HFFc6 (cell line): Measurements from ENCODE around the gene PLXNA4. TPM values are rescaled to one million over a fixed set of nuclear protein-coding genes. Genes with fewer than 3 reads are reported as not detected.

ENCODE experiments used
- DNase-seq: peaks from one replicate; pipeline ENCODE4 v3.0.0-alpha.2; 2018
- H3K27ac Mint-ChIP-seq: 2 replicates; pipeline ENCODE4 v1.8.0; 2020; ENCODE audit warnings: mild to moderate bottlenecking, mixed read lengths
- H3K27me3 Mint-ChIP-seq: 2 replicates; pipeline ENCODE4 v1.8.0; 2021; ENCODE audit warnings: mild to moderate bottlenecking, moderate library complexity, mixed read lengths; ENCODE audit not compliant: insufficient read depth
- H3K36me3 Mint-ChIP-seq: 2 replicates; pipeline ENCODE4 v1.8.0; 2021; ENCODE audit warnings: low read depth, mixed read lengths
- H3K4me1 Mint-ChIP-seq: 2 replicates; pipeline ENCODE4 v1.8.0; 2020; ENCODE audit warnings: low read depth, mixed read lengths
- H3K4me3 Mint-ChIP-seq: 2 replicates; pipeline ENCODE4 v1.8.0; 2020; ENCODE audit warnings: mild to moderate bottlenecking, moderate library complexity, mixed read lengths
- H3K9me3 Mint-ChIP-seq: 2 replicates; pipeline ENCODE4 v1.8.0; 2020; ENCODE audit warnings: mild to moderate bottlenecking, mixed read lengths
- CTCF ChIP-seq: fragments of 200-600 bp; sonication (generic); IDR thresholded peaks from 2 replicates; pipeline ENCODE4 v1.5.0; 2021; ENCODE audit warnings: antibody characterized with exemption, mild to moderate bottlenecking
- total RNA-seq, 6 experiments: library from RNA; stranded (reverse); fragmentation: NEBNext Ultra II Directional; extraction: Animal tissue kit (Norgen Biotek cat#: 25700); gene quantifications; 2 replicates in 1 of 6; 3 replicates in 5 of 6; pipeline ENCODE4 v1.2.3, GENCODE V29; 2021

Gene PLXNA4
- total RNA-seq, 6 experiments from 2014 or later = 0.02 to 0.14 (median 0.05) TPM; not detected in 2

- Mint-ChIP-seq H3K9me3 (no peaks in the 10 kb centered on the region), H3K27me3 (peaks cover 25% of the 10 kb centered on the region), H3K27ac (no peak overlapping the region), H3K36me3 (no peaks in the 10 kb centered on the region), H3K4me3 (no peak overlapping the region), H3K4me1 (no peaks in the 10 kb centered on the region)
- no peak for DNase-seq
- no peak for TF ChIP-seq CTCF
Measured at GRCh38 chr7:132383962-132384361, 192.3 kb downstream of the PLXNA4 start.

GRCh38 chr7:132381742-132382472 lies 194.4 kb downstream of the PLXNA4 start:
- Mint-ChIP-seq H3K9me3 (no peaks in the 10 kb centered on the region), H3K27ac (no peak overlapping the region), H3K4me3 (no peak overlapping the region), H3K36me3 (no peaks in the 10 kb centered on the region), H3K27me3 (peaks cover 17% of the 10 kb centered on the region), H3K4me1 (no peaks in the 10 kb centered on the region)
- no peak for DNase-seq
- no peak for TF ChIP-seq CTCF

GRCh38 chr7:132380059-132380458 lies 196.2 kb downstream of the PLXNA4 start:
- no peak for TF ChIP-seq CTCF
- Mint-ChIP-seq H3K9me3 (no peaks in the 10 kb centered on the region), H3K27ac (no peak overlapping the region), H3K36me3 (no peaks in the 10 kb centered on the region), H3K4me1 (no peaks in the 10 kb centered on the region), H3K4me3 (no peak overlapping the region), H3K27me3 (peaks cover 33% of the 10 kb centered on the region)
- DNase-seq = no peak

- Mint-ChIP-seq H3K4me1 (no peaks in the 10 kb centered on the region), H3K27ac (no peak overlapping the region), H3K9me3 (no peaks in the 10 kb centered on the region), H3K27me3 (peaks cover 34% of the 10 kb centered on the region), H3K36me3 (no peaks in the 10 kb centered on the region), H3K4me3 (no peak overlapping the region)
- no peak for DNase-seq
- TF ChIP-seq CTCF = no peak
Measured at GRCh38 chr7:132379292-132379691, 197.0 kb downstream of the PLXNA4 start.

GRCh38 chr7:132377703-132378584 lies 198.3 kb downstream of the PLXNA4 start:
- no peak for DNase-seq
- TF ChIP-seq CTCF = no peak
- peaks cover 31% of the 10 kb centered on the region for H3K27me3 Mint-ChIP-seq
- no peaks in the 10 kb centered on the region for H3K36me3 Mint-ChIP-seq
- H3K9me3 Mint-ChIP-seq = no peaks in the 10 kb centered on the region
- no peaks in the 10 kb centered on the region for H3K4me1 Mint-ChIP-seq
- no peak overlapping the region for H3K27ac Mint-ChIP-seq
- H3K4me3 Mint-ChIP-seq = no peak overlapping the region
